Measurements from ENCODE around the gene MRPL36.
"Not testable (repeated sequence)": the region's sequence is repeated elsewhere in the genome, so short reads cannot be mapped to it uniquely, and the experiment has no call there.

Gene MRPL36

DNA sequence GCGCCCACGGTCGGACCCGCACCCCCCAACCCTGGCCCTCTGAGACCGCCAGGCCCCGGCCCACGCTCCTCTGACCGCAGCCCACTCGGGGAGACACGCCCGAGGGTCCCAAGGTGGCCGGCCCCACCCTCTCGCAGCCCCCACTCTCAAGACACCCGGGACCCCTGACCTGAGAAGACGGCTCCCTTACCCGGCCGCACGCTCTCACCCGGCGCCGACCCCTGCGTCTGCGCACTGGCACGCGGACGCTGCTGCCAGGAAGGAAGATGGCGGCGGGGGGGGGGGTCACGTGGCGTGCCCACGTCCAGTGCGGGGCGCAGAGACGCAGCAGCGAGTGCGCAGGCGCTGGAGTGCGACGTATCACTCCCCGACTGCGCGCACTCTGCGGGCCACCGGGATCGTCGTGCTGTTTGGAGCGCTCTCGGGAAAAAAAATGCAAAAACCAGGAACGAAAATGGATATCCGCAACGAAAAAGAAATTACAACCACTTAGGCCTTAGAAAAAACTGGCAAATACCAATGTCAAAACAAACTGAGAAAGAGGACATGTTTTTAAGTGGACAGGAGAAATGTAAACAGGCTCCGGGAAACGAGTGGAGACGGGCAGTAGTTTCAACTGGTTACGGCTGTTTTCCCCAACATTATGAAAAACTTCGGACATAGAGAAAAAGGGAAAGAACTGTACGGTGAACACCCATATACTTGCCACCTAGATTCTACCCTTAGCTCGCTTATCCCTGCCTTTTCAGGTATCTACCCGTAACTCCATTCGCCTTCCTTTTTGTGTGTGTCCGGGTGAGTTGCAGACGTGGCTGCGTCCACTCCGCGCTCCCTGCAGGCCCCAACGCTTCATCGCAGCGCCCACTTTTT lies at the start of gene MRPL36:
MRPL36 (minus strand) TSS at position 236 of the 870 bp plus-strand sequence. CDS start 902 bp downstream, outside the sequence.
- ATAC-seq: peak; percentile 69 to 81

DNA sequence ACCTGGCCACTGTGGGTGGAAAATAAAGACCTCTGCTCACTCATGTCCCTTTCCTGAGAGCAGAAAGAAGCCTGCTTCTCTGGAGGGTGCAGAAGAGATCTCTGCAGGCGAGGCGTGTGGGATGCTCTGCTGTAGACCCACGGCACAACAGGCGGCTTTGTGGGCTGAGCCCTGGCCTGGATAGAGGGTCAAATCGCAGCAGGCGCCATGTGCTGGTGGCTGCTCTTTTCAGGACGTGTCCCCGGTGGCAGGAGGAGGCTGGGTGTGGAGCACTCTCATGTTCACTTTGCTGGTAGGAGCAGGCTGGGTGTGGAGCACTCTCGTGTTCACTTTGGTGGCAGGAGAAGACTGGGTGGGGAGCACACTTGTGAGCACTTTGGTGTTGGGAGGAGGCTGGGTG lies 48.0 kb upstream of the MRPL36 start:
- no peak for ATAC-seq

DNA sequence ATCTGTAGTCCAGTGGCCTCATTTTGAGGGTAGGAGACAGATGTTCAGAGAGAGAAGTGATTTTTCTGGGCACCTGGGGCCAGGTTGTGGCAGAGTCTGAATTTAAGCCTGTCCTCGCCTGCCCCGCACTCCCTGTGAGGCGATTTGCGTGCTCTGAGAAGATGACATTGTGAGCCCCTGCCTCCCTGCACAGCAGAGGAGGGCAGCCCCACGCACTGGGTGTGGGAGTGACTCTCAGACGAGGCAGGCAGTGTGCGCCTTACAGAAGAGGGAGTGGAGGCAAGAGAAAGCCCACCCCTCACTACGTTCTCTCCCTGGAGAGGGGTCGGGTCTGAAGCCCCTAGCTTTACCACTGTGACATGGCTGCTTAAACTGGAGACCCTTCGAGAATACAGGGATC lies 47.4 kb upstream of the MRPL36 start:
- ATAC-seq: no peak

DNA sequence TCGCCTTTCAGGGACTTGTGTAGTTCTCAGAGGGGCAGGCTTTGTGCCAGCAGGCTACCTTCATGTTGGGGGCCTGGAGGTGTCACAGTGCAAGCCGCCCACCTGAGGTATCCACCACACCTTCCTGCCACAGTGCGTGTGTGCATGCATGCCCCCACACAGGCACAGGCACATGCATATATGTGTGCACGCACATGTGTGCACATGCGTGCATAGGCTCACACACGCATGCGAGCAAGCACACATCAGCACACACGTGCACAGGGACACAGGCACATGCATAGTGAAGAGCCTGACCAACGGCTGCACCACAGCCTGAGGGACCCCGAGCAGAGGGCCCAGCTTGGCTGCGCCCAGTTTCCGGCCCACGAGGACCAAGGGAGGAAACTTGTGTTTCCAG lies 46.9 kb upstream of the MRPL36 start:
- ATAC-seq: no peak

DNA sequence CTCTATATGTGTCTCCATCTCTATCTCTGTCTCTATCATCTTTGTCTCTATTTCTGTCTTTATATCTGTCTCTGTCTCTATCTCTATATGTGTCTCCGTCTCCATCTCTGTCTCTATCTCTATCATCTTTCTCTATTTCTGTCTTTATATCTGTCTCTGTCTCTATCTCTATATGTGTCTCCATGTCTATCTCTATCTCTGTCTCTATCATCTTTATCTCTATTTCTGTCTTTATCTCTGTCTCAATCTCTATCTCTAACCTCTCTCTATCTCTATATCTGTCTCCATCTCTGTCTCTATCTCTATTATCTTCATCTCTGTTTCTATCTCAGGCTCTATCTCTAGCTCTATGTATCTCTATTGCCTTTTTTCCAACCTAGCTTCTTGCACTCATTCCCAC lies 46.1 kb upstream of the MRPL36 start:
- ATAC-seq: no peak

DNA sequence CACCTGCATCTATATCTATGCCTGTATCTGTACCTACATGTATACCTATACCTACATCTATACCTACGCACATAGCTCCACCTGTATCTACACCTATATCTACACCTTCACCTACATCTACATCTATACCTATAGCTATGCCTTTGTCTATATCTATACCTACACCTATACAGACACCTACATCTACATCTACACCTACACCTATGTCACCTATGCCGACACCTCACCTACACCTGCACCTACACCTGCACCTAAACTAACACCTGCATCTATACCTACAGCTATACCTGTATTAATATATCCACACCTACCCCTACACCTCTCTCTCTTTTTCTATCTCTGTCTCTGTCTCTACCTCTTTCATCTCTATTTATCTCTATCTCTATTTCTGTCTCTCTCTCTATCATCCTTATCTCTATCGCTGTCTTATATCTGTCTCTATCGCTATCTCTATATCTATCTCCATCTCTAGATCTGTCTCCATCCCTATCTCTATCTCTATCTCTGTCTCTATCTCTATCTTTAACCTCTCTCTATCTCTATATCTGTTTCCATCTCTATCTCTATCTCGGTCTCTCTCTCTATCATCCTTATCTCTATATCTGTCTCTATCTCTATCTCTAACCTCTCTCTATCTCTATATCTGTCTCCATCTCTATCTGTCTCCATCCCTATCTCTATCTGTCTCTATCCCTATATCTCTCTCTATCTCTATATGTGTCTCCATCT lies 45.2 kb upstream of the MRPL36 start:
- no peak for ATAC-seq

DNA sequence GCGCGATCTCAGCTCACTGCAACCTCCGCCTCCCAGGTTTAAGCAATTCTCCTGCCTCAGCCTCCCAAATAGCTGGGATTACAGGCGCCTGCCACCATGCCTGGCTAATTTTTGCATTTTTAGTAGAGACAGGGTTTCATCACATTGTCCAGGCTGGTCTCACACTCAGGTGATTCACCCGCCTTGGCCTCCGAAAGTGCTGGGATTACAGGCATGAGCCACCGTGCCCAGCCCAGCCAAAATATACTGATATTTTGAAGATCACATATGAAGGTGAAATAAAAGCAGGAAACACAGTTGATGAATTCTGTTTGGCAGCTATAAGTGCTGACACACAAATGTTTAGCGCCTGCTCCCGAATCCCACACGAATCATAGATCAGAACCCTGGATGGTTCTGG lies 44.1 kb upstream of the MRPL36 start:
- ATAC-seq: not testable (repeated sequence)

DNA sequence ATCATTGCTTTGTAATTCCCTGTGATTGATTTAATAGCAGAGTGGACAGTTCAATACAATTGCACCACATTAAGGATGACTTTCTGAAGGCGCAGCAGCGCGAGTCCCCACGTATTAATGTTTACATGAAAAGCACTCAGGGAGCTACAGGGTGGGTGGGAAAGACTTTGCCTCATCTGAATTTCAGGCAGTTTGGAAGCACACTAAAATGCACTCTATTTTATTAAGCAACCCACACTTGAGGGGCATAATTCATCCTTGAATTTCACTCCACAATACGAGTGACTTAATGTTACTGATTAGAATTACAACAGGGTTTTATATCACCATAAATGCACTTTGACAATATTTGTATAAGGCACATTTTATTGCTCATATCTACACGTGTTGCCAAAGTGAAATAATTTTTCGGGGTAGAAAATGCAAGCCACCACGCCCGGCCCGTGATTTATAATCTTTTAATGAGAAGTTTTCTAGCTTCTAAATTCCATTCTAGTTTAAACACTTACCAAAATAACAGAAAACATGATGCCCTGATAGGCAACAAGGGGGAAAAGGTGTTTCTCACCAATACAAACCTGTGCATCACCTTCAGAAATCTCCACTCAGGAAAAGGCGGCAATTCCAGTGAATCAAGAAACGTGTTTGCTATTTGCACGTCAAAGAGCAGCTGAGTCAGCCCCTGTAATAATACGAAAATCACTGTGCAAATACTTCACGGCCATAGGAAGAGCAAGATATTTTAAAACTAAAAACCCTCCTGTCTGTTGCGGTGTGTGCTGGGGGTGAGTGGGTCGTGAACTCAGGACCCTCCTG lies 42.6 kb upstream of the MRPL36 start:
- no peak for ATAC-seq

DNA sequence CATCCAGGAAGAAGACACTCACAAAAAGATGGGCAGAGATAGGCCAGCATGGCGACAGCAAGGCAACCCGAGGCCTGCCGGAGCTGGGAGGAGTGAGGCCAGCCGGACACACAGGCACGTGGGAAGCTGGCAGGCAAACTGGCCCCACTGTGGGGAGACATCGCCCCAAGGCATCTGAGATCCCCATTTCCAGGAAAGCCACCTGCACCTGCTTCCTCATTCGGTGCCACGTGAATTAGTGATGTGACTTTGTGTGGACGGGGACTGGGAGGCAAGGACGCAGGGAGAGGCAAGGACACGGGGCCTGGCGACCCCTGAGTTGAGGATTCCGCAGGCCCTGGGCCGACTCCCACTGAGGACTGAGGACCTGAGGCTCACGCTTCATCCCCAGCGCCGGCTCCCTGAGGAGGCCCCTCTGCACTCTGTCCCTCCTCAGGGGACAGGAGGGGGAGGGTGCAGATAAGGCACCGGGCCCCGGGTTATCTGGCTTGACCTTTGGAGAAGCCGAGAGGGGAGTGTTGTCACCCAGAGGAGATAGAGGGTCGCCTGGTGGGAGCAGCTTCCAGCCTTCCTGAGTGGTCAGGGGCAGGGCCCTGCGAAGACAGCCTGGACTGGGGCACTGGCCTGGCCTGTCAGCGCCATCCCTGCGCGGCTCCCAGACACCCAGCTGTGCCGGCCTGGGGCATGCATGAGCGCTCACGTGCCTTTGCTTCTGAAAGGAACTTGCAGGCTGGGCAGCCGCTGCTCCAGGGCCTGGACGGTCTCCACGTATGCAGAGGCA lies 41.3 kb upstream of the MRPL36 start:
- ATAC-seq: no peak

DNA sequence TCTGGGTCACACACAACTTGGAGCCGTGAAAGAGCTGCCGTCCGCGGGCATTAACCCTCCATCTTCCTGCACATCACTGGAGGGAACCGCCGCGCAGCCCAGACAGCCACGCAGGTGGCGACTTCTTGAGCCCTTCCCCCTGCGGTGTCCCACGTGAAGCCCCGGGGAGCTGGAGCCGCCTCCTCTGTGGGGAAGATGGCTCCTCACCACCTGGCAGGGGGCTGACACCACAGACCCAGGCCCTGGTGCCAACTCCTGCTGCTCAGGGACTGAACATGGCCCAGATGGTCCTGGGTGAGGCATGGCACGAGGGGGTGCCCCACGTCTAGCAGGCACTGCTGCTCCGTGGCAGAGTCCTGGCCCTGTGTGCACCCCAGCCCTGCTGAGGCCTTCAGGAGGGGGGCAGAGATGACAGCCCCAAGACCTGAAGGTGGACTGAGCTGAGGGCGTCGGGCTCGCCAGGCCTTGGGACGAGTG lies 40.5 kb upstream of the MRPL36 start:
- no peak for ATAC-seq

DNA sequence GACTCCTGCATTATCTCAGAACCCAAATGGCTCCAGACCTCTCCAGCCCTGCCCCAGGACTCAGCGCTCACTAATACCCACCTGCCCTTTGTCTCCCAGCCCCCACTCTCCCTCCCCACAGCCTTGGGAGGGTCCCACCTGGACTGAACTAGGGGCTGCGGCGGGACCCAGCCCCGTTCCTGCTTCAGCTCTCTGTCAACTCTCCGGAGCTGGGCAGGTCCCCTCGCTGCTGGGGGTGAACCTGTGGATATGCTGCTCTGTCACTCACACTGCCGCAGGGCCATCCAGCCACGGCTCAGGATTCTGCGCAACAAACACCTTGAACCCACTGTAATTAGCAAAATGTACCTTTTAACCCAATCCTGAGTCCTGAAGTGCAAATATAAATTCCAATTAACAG lies 38.4 kb upstream of the MRPL36 start:
- no peak for ATAC-seq

DNA sequence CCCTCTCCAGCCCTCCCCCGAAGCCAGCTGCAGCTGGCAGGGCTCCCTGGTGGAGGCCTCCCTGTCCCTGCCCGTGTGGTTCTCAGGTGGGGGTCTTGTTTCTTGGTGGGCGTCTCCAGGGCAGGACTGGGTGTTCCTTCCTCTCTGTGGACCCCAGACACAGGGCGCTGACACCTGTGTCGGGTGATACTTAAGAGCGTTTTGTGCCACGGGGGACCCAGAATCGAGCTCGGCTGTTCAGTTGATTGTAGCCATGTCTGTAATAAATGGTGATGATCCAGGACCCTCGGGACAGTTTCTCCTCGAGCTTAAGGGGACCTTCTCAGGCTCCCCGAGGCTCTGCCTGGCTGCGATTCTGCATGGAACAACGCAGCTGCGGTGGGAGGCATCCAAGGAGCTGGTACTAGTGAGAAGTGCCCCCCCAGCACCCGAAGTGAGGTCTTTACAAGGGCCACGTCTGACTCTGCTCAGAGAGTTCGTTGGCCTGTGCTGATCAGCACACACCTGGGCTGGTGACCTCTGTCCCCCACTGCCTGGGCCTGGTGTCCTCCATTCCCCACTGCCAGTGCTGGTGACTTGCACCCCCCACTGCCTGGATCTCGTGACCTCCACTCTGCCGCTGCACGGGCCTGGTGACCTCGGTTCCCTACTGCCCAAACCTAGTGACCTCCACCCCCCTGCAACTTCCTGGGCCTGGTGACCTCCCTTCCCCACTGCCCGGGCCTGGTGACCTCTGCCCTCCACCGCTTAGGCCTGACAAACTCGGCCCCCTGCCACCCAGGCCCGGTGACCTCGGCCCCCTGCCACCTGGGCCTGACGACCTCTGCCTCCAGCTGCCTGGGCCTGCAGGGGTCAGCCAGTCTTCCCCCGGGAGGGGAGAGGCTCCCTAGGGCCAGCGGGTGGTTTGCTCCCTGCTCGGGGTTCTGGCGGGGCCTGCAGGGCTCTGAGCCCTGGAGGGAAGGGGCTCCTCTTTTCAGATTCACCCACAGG lies 37.5 kb upstream of the MRPL36 start:
- no peak for ATAC-seq

DNA sequence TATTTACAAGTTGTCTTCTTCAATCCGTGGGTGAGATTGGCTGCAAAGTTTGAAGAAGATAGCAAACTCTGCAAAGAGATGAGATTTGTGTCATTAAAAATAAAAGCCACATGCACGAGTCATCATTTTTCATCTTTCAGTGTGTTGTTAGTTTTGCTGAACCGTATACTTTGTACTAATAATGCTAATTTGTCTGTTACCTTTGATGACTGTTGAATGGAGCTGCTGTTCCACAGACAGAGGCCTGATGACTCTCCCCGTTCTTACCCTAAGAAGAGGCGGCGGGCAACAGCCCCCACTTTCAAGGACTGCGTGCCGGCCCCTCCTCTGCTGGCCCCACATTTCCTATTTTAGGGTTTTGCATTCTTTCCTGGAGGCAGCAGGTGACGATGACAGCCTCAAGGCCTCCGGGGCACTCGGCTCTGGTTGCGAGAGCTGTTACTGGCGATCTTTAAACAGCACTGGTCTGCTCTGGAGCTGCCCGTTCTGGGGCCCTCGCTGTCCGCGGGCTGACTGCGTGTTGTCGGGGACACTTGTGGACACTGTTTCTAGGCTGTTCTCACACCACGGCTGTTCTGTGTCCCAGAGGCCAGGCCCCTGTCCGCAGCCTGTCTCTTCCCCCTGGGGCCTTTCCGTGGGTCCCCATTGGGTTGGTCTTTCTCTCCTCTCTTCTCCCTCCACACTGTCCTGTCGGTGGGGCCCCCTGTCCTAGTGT lies 36.7 kb upstream of the MRPL36 start:
- ATAC-seq: no peak

DNA sequence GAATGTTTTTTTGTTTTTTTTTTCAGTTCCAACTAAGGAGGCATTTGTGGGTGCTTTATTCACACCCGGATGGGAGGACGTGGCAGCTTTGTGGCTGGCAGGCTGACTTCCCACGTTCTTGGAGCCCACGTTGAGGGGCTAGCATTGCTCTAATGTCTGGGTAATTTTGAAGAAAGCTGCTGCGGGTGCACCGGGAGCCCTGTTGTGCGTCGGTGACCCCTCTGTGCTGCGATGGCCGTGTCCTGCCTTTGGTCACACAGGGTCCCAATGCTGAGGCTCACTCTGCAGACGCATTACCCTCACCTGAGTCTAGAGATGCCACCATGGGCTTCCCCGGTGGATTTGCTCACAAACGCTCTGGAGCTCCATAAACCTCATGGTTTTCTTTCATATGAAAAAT lies 35.8 kb upstream of the MRPL36 start:
- no peak for ATAC-seq

DNA sequence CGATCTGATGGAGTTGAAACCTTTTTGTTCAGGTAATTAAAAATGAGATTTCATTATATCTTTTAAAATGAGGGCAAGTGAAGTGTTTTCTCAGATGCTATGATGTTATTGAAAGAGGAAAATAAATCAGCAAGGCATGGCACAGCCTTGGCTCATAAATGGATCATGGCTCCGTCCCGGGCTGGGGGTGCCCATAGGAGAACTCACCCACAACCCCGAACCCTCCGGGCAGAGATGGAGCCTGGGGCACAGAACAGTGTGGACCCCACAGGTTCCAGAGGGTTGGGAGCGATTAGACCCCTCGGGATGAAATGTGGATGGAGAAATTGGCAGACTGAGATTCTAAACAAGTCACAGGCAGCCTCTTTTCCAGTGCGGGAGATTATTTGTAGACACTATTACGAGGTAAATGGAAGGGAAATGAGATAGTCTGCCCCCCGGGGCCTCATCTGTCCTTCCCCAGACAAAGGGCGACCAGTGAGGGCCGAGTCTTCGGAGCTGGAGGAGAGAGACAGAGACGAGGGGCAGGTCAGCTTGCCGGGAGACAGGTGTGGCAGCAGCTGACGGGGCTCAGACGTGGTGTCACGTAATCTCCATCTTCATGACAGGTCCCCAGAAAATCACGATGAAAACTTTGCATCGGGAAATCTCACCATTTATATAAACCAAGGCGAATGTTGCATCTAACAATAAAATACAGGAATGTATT lies 35.2 kb upstream of the MRPL36 start:
- no peak for ATAC-seq

DNA sequence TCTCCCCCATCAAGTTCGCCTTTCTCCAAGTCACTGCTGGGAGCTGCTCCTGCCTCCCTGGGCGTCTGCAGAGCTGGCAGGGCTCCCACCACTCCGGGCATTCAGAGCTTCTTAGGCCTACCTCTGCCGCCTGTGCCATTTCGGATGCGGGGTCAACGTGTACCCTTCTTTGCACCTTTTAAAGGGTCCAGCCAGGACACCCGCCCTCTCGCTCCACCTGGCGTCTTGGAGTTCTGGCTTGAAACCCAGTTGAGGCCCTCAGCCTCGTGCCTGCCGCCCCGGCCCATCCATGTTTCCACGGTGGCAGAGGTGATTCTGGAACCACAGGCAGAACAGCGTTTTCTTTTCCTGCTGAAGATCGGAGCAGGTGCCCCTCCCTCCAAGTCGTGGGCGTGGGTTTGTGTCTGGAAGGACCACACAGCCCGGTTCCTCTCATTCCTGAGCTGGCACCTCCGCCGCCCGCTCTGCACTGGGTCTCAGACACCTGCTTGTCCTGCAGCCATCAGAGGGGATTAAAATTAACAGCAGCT lies 34.5 kb upstream of the MRPL36 start:
- ATAC-seq: no peak

DNA sequence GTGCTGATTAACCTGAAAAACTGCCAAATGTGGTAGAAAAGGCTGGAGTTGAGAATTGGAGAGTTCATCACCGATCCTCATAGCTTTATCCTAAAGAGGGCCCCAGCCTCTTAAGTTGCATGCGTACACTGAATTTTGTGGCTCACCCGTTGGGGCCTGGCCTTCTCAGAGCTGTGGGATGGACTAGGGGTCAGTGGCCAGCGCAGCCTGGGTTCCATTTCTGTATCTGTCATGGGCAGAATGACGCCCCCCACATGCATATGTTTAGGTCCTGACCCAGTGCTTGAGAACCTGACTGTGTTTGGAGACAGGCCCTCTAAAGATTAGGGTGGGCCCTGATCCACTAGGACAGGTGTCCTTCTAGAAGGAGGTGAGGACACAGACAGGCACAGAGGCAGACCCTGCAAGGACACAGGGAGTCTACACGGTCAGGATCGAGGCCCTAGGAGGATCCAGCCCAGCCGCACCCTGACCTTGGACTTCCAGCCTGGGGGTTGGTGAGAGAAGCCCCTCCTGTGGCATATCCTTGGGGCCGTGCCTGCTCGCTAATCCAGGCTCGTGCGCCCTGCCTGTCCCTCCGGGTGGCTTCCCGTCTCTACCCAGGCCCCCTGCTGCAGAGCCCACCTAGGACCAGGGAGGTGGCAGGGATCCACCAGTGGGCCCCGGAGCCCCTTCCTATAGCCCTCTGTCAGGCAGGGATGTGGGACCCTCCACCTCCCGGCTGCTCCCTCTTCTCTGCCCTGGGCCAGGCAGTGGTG lies 33.8 kb upstream of the MRPL36 start:
- ATAC-seq: no peak

DNA sequence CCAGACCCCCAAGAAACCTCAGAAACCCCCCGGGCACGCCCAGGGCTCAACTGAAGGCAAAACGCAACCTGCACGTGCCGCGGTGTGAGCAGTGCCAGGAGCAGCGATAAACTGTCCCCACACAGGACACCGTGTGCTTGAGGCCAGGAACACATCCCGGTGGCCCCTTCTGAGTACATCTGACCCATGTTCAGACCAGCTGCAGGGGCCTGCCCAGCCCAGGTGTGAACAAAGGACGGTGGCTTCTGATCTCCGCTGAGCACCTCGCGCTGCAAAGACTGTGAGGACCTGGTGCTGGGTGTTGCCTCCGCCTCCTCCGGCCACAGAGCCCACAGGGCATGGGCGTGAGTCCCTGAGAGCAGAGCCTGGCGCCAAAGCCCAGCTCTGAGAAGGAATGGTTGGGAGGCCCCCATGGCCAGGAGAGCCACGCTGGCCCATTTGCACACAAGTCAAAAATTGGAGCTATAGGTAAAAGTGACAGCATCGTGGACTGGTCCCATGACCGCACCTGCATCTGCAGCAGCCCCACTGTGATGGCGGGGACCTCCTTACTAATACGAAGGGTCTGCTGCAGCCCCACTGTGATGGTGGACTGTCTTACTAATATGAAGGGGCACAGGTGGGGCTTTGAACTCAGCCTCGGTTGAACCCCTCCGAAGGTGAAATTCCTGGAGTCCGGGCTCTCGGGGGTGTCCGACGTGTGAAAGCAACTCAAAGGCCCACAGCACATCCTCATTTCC lies 33.0 kb upstream of the MRPL36 start:
- no peak for ATAC-seq
